WTC11 (cell line): ENCODE results near the gene PCGF5.

Experiments
- CTCF ChIP-seq: fragments of 200-600 bp; IDR thresholded peaks from 2 replicates; pipeline ENCODE4 v1.8.0; 2022; ENCODE audit warnings: antibody characterized with exemption
- MAX ChIP-seq: sonication (generic); formaldehyde crosslinking; IDR thresholded peaks from 2 replicates; pipeline ENCODE4 v1.8.0; 2022; ENCODE audit warnings: mild to moderate bottlenecking, missing genetic modification reagents
- TF ChIP-seq, protein P1 (sequence below): sonication (generic); formaldehyde crosslinking; IDR thresholded peaks from 2 replicates; pipeline ENCODE4 v1.8.1; 2023; ENCODE audit warnings: mild to moderate bottlenecking, missing genetic modification reagents, moderate library complexity

- TF ChIP-seq MAX (CRISPR knock-in tag) (no peak), CTCF (no peak)
- TF ChIP-seq, protein P1, sequence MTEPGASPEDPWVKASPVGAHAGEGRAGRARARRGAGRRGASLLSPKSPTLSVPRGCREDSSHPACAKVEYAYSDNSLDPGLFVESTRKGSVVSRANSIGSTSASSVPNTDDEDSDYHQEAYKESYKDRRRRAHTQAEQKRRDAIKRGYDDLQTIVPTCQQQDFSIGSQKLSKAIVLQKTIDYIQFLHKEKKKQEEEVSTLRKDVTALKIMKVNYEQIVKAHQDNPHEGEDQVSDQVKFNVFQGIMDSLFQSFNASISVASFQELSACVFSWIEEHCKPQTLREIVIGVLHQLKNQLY (CRISPR knock-in tag), result no peak
These were observed at the start of gene PCGF5 for GRCh38 chr10:91220194-91220953.
